Activated B cell treated with CpG ODN at 0.5 μM for 24 hours (primary cell): Measurements from ENCODE around the gene TMUB2. TPM values are rescaled to one million over a fixed set of nuclear protein-coding genes. Genes with fewer than 3 reads are reported as not detected.

ENCODE experiments used
- ATAC-seq: fragments of 200-7000 bp; cut with Tn5 transposase; one replicate; pipeline ENCODE4 v1.10.0; 2021; ENCODE audit warnings: low read depth, mild to moderate bottlenecking, moderate library complexity
- CTCF ChIA-PET: fragments of 350-600 bp; sonication (Branson Sonifier 250); formaldehyde crosslinking; loops from one replicate; lab custom pipeline; 2021; ENCODE audit warnings: antibody characterized with exemption; lab: Charles Lee
- POLR2A ChIA-PET: fragments of 350-600 bp; sonication (Branson Sonifier 250); formaldehyde crosslinking; loops from one replicate; lab custom pipeline; 2021; ENCODE audit warnings: antibody characterized with exemption; lab: Charles Lee
- DNase-seq: peaks from one replicate; pipeline ENCODE4 v3.0.0; 2022
- H3K27ac Mint-ChIP-seq: one replicate; pipeline ENCODE4 v1.8.0; 2020; ENCODE audit warnings: mixed read lengths
- H3K27me3 Mint-ChIP-seq: one replicate; pipeline ENCODE4 v1.8.0; 2021; ENCODE audit warnings: mixed read lengths
- H3K36me3 Mint-ChIP-seq: one replicate; pipeline ENCODE4 v1.8.0; 2021; ENCODE audit warnings: low read depth, mixed read lengths
- H3K4me1 Mint-ChIP-seq: one replicate; pipeline ENCODE4 v1.8.0; 2021; ENCODE audit warnings: mixed read lengths
- H3K4me3 Mint-ChIP-seq: one replicate; pipeline ENCODE4 v1.8.0; 2020; ENCODE audit warnings: mild to moderate bottlenecking, mixed read lengths
- H3K9me3 Mint-ChIP-seq: one replicate; pipeline ENCODE4 v1.8.0; 2020; ENCODE audit warnings: mixed read lengths
- CTCF ChIP-seq: fragments of 200-600 bp; IDR thresholded peaks from one replicate; pipeline ENCODE4 v1.8.0; 2022; ENCODE audit warnings: antibody characterized with exemption, mild to moderate bottlenecking
- intact Hi-C: fragments of 100-400 bp; cut with micrococcal nuclease; formaldehyde crosslinking; loops from one replicate; pipeline ENCODE4 v1.15.1; 2024
- total RNA-seq: library from RNA; stranded (reverse); gene quantifications from 2 replicates; pipeline ENCODE4 v1.2.3, GENCODE V29; 2022

Gene TMUB2
- total RNA-seq, 1 donor from 2014 or later = 36.0 TPM

- peaks cover 2% of the 10 kb centered on the region for H3K4me1 Mint-ChIP-seq
- ATAC-seq = no peak
- H3K4me3 Mint-ChIP-seq = no peak overlapping the region
- no peaks in the 10 kb centered on the region for H3K9me3 Mint-ChIP-seq
- intact Hi-C loops = no loop called here
- TF ChIP-seq CTCF = no peak
- CTCF ChIA-PET = no interaction called here
- H3K27me3 Mint-ChIP-seq = no peaks in the 10 kb centered on the region
- peaks cover 42% of the 10 kb centered on the region for H3K36me3 Mint-ChIP-seq
- no peak overlapping the region for H3K27ac Mint-ChIP-seq
- DNase-seq = no peak
- POLR2A ChIA-PET = no interaction called here
Observed at GRCh38 chr17:44177640-44178039, 9.1 kb upstream of the TMUB2 start.

- POLR2A ChIA-PET = no interaction called here
- H3K27ac Mint-ChIP-seq = no peak overlapping the region
- CTCF ChIA-PET = no interaction called here
Observed at GRCh38 chr17:44178133-44178532, 8.6 kb upstream of the TMUB2 start.

GRCh38 chr17:44183024-44183423, 3.7 kb upstream of the TMUB2 start:
- no peak for TF ChIP-seq CTCF
- Mint-ChIP-seq H3K27ac (no peak overlapping the region), H3K36me3 (peaks cover 47% of the 10 kb centered on the region), H3K4me3 (no peak overlapping the region), H3K9me3 (no peaks in the 10 kb centered on the region), H3K27me3 (no peaks in the 10 kb centered on the region), H3K4me1 (peaks cover 39% of the 10 kb centered on the region)
- DNase-seq = no peak
- ChIA-PET POLR2A (no interaction called here), CTCF (no interaction called here)
- intact Hi-C loops = no loop called here
- ATAC-seq = no peak

More at GRCh38 chr17:44178133-44178532, 8.6 kb upstream of the TMUB2 start:
- Mint-ChIP-seq H3K27me3 (no peaks in the 10 kb centered on the region), H3K9me3 (no peaks in the 10 kb centered on the region), H3K4me1 (peaks cover 2% of the 10 kb centered on the region), H3K4me3 (no peak overlapping the region), H3K36me3 (peaks cover 44% of the 10 kb centered on the region)
- no peak for TF ChIP-seq CTCF
- DNase-seq = no peak
- intact Hi-C loops = no loop called here
- no peak for ATAC-seq

- ATAC-seq = no peak
- Mint-ChIP-seq H3K9me3 (no peaks in the 10 kb centered on the region), H3K27ac (no peak overlapping the region), H3K36me3 (peaks cover 41% of the 10 kb centered on the region), H3K27me3 (no peaks in the 10 kb centered on the region), H3K4me3 (peak overlapping the region; percentile 35), H3K4me1 (peaks cover 46% of the 10 kb centered on the region)
- CTCF ChIA-PET = no interaction called here
- intact Hi-C loops = no loop called here
- TF ChIP-seq CTCF = no peak
- DNase-seq = no peak
- POLR2A ChIA-PET = interaction anchor here (0.6 to 1.2 kb wide), 3 partner anchors 118 to 504 kb away, joined by 3 read pairs; partner anchors contain the start of genes GRN and LSM12
Observed at GRCh38 chr17:44184212-44184810, 2.5 kb upstream of the TMUB2 start.

GRCh38 chr17:44187131-44187899, 543 bp downstream of the TMUB2 start:
- ChIA-PET POLR2A (interaction anchor here (0.7 to 6.6 kb wide), 18 partner anchors 8 to 974 kb away, joined by 3 to 94 read pairs (median 6); partner anchors contain the start of genes ATXN7L3, FZD2, HDAC5 and HEXIM2), CTCF (interaction anchor here (1.0 to 1.3 kb wide), 3 partner anchors 17 to 32 kb away, joined by 3 to 7 read pairs (median 5); partner anchors contain the start of gene UBTF)
- DNase-seq (no peak), ATAC-seq (peak; percentile 65)
- Mint-ChIP-seq H3K4me1 (peaks cover 44% of the 10 kb centered on the region), H3K27me3 (no peaks in the 10 kb centered on the region), H3K36me3 (peaks cover 51% of the 10 kb centered on the region), H3K4me3 (peak overlapping the region; percentile 99), H3K9me3 (no peaks in the 10 kb centered on the region), H3K27ac (peak overlapping the region; percentile 99)
- intact Hi-C loops = loop anchor here (2.0 kb wide), 2 partner anchors 173 to 711 kb away; partner anchors contain the start of genes EFTUD2 and TMEM101
- no peak for TF ChIP-seq CTCF
